Smooth muscle cell (in vitro differentiated cells): ENCODE results near the gene GHRH. TPM values are rescaled to one million over a fixed set of nuclear protein-coding genes. Genes with fewer than 3 reads are reported as not detected.

ENCODE experiments used
- DNase-seq: peaks from one replicate; lab custom pipeline; 2025; ENCODE audit not compliant: unreplicated experiment; lab: John Stamatoyannopoulos, UW
- H2AFZ ChIP-seq: fragments of 200-600 bp; sonication (generic); 2 replicates; pipeline ENCODE4 v1.6.0; 2016; ENCODE audit warnings: antibody characterized with exemption, low read depth, mild to moderate bottlenecking
- H3F3A ChIP-seq: fragments of 200-600 bp; sonication (generic); 2 replicates; pipeline ENCODE4 v1.6.0; 2017; ENCODE audit warnings: antibody characterized with exemption, low read depth
- H3K27ac ChIP-seq: fragments of 200-600 bp; sonication (generic); 2 replicates; pipeline ENCODE4 v1.5.1; 2016; ENCODE audit warnings: low read depth, mild to moderate bottlenecking
- H3K27me3 ChIP-seq: fragments of 200-600 bp; sonication (generic); 2 replicates; pipeline ENCODE4 v1.6.1; 2016; ENCODE audit warnings: low read depth, mild to moderate bottlenecking
- H3K36me3 ChIP-seq: fragments of 200-600 bp; sonication (generic); 2 replicates; pipeline ENCODE4 v1.5.1; 2016; ENCODE audit warnings: low read depth
- H3K4me1 ChIP-seq: fragments of 200-600 bp; sonication (generic); 2 replicates; pipeline ENCODE4 v1.5.1; 2016; ENCODE audit warnings: low read depth
- H3K4me2 ChIP-seq: fragments of 200-600 bp; sonication (generic); 2 replicates; pipeline ENCODE4 v1.6.0; 2016; ENCODE audit warnings: mild to moderate bottlenecking
- H3K4me3 ChIP-seq: fragments of 200-600 bp; sonication (generic); 2 replicates; pipeline ENCODE4 v1.5.1; 2016; ENCODE audit warnings: mild to moderate bottlenecking
- H3K79me2 ChIP-seq: fragments of 200-600 bp; sonication (generic); 2 replicates; pipeline ENCODE4 v1.6.0; 2016; ENCODE audit warnings: low read depth, mild to moderate bottlenecking
- H3K9ac ChIP-seq: fragments of 200-600 bp; sonication (generic); 2 replicates; pipeline ENCODE4 v1.6.0; 2016; ENCODE audit warnings: low read depth
- H3K9me3 ChIP-seq: fragments of 200-600 bp; sonication (generic); replicated peaks from 2 replicates; pipeline ENCODE4 v1.5.1; 2016; ENCODE audit warnings: low read depth
- H4K20me1 ChIP-seq: fragments of 200-600 bp; sonication (generic); 2 replicates; pipeline ENCODE4 v1.6.0; 2016; ENCODE audit warnings: low read depth
- WGBS: methylation state at CpG from one replicate; pipeline ENCODE4 v1.1.7; 2016; ENCODE audit warnings: low lambda C conversion rate; 5-methylcytosine and 5-hydroxymethylcytosine counted together
- polyA plus RNA-seq: library from polyadenylated mRNA; unstranded; fragments of >200 nt; fragmentation: Nextera tagmentation; extraction: Ambion mirVana; gene quantifications from 2 replicates; pipeline ENCODE4 v1.2.1, GENCODE V29; 2016
- total RNA-seq: library from RNA; depleted of rRNA; stranded (reverse); fragments of >200 nt; gene quantifications from 2 replicates; pipeline ENCODE4 v1.2.3, GENCODE V29; 2014
- TF ChIP-seq, protein P1 (sequence below): fragments of 200-600 bp; sonication (generic); IDR thresholded peaks from 2 replicates; pipeline ENCODE4 v1.5.1; 2017; ENCODE audit warnings: borderline replicate concordance, mild to moderate bottlenecking, antibody characterized with exemption; ENCODE audit not compliant: insufficient read depth, poor library complexity, severe bottlenecking

The GHRH gene
- total and polyA plus RNA-seq, 2 experiments from 2014 or later, result not detected

- Histone ChIP-seq H3K36me3 (peaks cover 12% of the 10 kb centered on the region), H2AFZ (no peak overlapping the region)
- 90% methylated on average over 4 of the region's 4 CpGs for WGBS
These were observed 43.2 kb downstream of the GHRH start for GRCh38 chr20:37218441-37218840.

GRCh38 chr20:37209661-37210314 is 51.8 kb downstream of the GHRH start:
- WGBS, result 90% methylated on average over 6 of the region's 6 CpGs
- no peaks in the 10 kb centered on the region for H3K9me3 ChIP-seq

More at GRCh38 chr20:37218441-37218840, 43.2 kb downstream of the GHRH start:
- Histone ChIP-seq H3K27ac (no peak overlapping the region), H3K9ac (no peak overlapping the region), H4K20me1 (peaks cover 72% of the 10 kb centered on the region), H3F3A (peaks cover 15% of the 10 kb centered on the region), H3K9me3 (no peaks in the 10 kb centered on the region), H3K4me2 (no peak overlapping the region), H3K4me1 (peaks cover 4% of the 10 kb centered on the region), H3K27me3 (no peaks in the 10 kb centered on the region), H3K79me2 (no peaks in the 10 kb centered on the region), H3K4me3 (no peak overlapping the region)
- TF ChIP-seq, protein P1, sequence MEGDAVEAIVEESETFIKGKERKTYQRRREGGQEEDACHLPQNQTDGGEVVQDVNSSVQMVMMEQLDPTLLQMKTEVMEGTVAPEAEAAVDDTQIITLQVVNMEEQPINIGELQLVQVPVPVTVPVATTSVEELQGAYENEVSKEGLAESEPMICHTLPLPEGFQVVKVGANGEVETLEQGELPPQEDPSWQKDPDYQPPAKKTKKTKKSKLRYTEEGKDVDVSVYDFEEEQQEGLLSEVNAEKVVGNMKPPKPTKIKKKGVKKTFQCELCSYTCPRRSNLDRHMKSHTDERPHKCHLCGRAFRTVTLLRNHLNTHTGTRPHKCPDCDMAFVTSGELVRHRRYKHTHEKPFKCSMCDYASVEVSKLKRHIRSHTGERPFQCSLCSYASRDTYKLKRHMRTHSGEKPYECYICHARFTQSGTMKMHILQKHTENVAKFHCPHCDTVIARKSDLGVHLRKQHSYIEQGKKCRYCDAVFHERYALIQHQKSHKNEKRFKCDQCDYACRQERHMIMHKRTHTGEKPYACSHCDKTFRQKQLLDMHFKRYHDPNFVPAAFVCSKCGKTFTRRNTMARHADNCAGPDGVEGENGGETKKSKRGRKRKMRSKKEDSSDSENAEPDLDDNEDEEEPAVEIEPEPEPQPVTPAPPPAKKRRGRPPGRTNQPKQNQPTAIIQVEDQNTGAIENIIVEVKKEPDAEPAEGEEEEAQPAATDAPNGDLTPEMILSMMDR, result no peak
- no peak for DNase-seq

DNA sequence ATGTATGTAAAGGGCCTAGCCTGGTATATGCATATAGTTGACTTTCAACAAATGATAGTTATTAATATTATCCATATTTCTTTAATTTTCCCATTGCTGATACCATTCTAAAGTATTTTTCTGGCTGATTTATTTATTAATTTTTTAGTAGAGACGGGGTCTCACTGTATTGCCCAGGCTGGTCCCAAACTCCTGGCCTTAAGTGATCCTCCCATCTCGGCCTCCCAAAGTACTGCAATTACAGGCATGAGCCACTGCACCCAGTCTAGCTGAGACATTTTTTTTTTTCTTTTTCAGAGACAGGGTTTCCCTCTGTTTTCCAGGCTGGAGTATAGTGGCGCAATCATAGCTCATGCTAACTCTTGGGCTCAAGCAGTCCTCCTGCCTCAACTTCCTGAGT is 52.4 kb downstream of the GHRH start:
- no peak for DNase-seq
- no peak overlapping the region for H3K9ac ChIP-seq
- no peak overlapping the region for H3K27ac ChIP-seq
- H3K27me3 ChIP-seq, result no peaks in the 10 kb centered on the region
- H3K4me2 ChIP-seq, result no peak overlapping the region
- TF ChIP-seq, protein P1, result no peak
- peaks cover 6% of the 10 kb centered on the region for H3F3A ChIP-seq
- 99% methylated on average over 3 of the region's 3 CpGs for WGBS
- H3K9me3 ChIP-seq, result no peaks in the 10 kb centered on the region
- H3K79me2 ChIP-seq, result no peaks in the 10 kb centered on the region
- no peak overlapping the region for H2AFZ ChIP-seq
- no peak overlapping the region for H3K4me3 ChIP-seq
- H3K36me3 ChIP-seq, result peaks cover 34% of the 10 kb centered on the region
- H4K20me1 ChIP-seq, result peaks cover 48% of the 10 kb centered on the region
- H3K4me1 ChIP-seq, result peaks cover 15% of the 10 kb centered on the region

More at GRCh38 chr20:37209661-37210314, 51.8 kb downstream of the GHRH start:
- TF ChIP-seq, protein P1, result no peak
- Histone ChIP-seq H3K9ac (no peak overlapping the region), H3K27me3 (no peaks in the 10 kb centered on the region), H2AFZ (no peak overlapping the region), H3F3A (peaks cover 6% of the 10 kb centered on the region), H3K4me1 (peaks cover 12% of the 10 kb centered on the region), H3K79me2 (no peaks in the 10 kb centered on the region), H3K36me3 (peaks cover 35% of the 10 kb centered on the region), H3K4me2 (no peak overlapping the region), H3K27ac (no peak overlapping the region), H3K4me3 (no peak overlapping the region), H4K20me1 (peaks cover 42% of the 10 kb centered on the region)
- DNase-seq, result no peak

GRCh38 chr20:37207171-37207570 is 54.4 kb downstream of the GHRH start:
- no peak overlapping the region for H3K4me3 ChIP-seq
- H3K9me3 ChIP-seq, result no peaks in the 10 kb centered on the region
- no peaks in the 10 kb centered on the region for H3K27me3 ChIP-seq
- no peaks in the 10 kb centered on the region for H3F3A ChIP-seq
- no peak overlapping the region for H2AFZ ChIP-seq
- no peak overlapping the region for H3K9ac ChIP-seq
- peaks cover 22% of the 10 kb centered on the region for H3K36me3 ChIP-seq
- TF ChIP-seq, protein P1, result no peak
- peaks cover 59% of the 10 kb centered on the region for H4K20me1 ChIP-seq
- no peak overlapping the region for H3K4me2 ChIP-seq
- 97% methylated on average over 11 of the region's 11 CpGs for WGBS
- peaks cover 11% of the 10 kb centered on the region for H3K79me2 ChIP-seq
- DNase-seq, result no peak
- H3K27ac ChIP-seq, result no peak overlapping the region
- peaks cover 19% of the 10 kb centered on the region for H3K4me1 ChIP-seq
